ENCODE measurements around the gene PCBP4. TPM values are rescaled to one million over a fixed set of nuclear protein-coding genes. Genes with fewer than 3 reads are reported as not detected.
A peak's percentile ranks its signal among the peaks of the same experiment; 100 is the strongest.

The PCBP4 gene
- total and polyA plus RNA-seq, 2 experiments from 2014 or later: 40.4 to 71.2 TPM

- H2AFZ ChIP-seq: no peak overlapping the region
- H3K79me2 ChIP-seq (ENCODE audit: insufficient read depth): peaks cover 38% of the 10 kb centered on the region
- no peak overlapping the region for H3K4me2 ChIP-seq (ENCODE audit: unreplicated experiment)
- no peaks in the 10 kb centered on the region for H3K9me3 ChIP-seq (ENCODE audit: low read depth)
- in situ Hi-C loops (cut with MboI): no loop called here
- no peak overlapping the region for H3K27ac ChIP-seq
- H3K4me3 ChIP-seq: no peak overlapping the region
- H3K27me3 ChIP-seq (replicated peaks; ENCODE audit: insufficient read depth): no peaks in the 10 kb centered on the region
- TF ChIP-seq EZH2 (IDR thresholded peaks at IDR 0.05; ENCODE audit: insufficient read depth, poor library complexity, severe bottlenecking): no peak
- TF ChIP-seq EZH2phosphoT487 (IDR thresholded peaks at IDR 0.05; ENCODE audit: insufficient read depth, low read depth): no peak
- peaks cover 21% of the 10 kb centered on the region for H3F3A ChIP-seq (ENCODE audit: insufficient read depth)
- H3K4me1 ChIP-seq (ENCODE audit: insufficient read depth): peaks cover 19% of the 10 kb centered on the region
- H3K9ac ChIP-seq: no peak overlapping the region
- no peaks in the 10 kb centered on the region for H3K9me2 ChIP-seq (ENCODE audit: insufficient read depth)
- WGBS, 2 experiments (ENCODE audit: low coverage in 1 of 2, low lambda C conversion rate in 2 of 2, missing lambda C conversion rate in 2 of 2): 84 to 85% methylated on average over 9 of the region's 9 CpGs
- H3K36me3 ChIP-seq (ENCODE audit: low read depth): no peaks in the 10 kb centered on the region
- no peak for DNase-seq
- H4K20me1 ChIP-seq (ENCODE audit: insufficient read depth): no peaks in the 10 kb centered on the region
Measured at GRCh38 chr3:51977446-51978142, 10.3 kb upstream of the PCBP4 start.

GRCh38 chr3:51975852-51976549 is 8.7 kb upstream of the PCBP4 start:
- no peaks in the 10 kb centered on the region for H4K20me1 ChIP-seq (ENCODE audit: insufficient read depth)
- peak overlapping the region; percentile 96; the same call in 1 of the 2 replicates for H2AFZ ChIP-seq
- DNase-seq: peak; percentile 80
- H3K4me1 ChIP-seq (ENCODE audit: insufficient read depth): peaks cover 12% of the 10 kb centered on the region
- H3K36me3 ChIP-seq (ENCODE audit: low read depth): no peaks in the 10 kb centered on the region
- no peaks in the 10 kb centered on the region for H3K9me2 ChIP-seq (ENCODE audit: insufficient read depth)
- H3K79me2 ChIP-seq (ENCODE audit: insufficient read depth): peaks cover 31% of the 10 kb centered on the region
- H3F3A ChIP-seq (ENCODE audit: insufficient read depth): peaks cover 14% of the 10 kb centered on the region; the same call in 1 of the 2 replicates
- no peak overlapping the region for H3K27ac ChIP-seq
- no peak for TF ChIP-seq EZH2phosphoT487 (IDR thresholded peaks at IDR 0.05; ENCODE audit: insufficient read depth, low read depth)
- no peak for TF ChIP-seq EZH2 (IDR thresholded peaks at IDR 0.05; ENCODE audit: insufficient read depth, poor library complexity, severe bottlenecking)
- H3K9me3 ChIP-seq (ENCODE audit: low read depth): no peaks in the 10 kb centered on the region
- H3K27me3 ChIP-seq (replicated peaks; ENCODE audit: insufficient read depth): no peaks in the 10 kb centered on the region
- peak overlapping the region; percentile 98 for H3K4me2 ChIP-seq (ENCODE audit: unreplicated experiment)
- peak overlapping the region; percentile 92; the same call in 1 of the 2 replicates for H3K9ac ChIP-seq
- 23 to 25% methylated on average over 42 to 46 of the region's 46 CpGs for WGBS, 2 experiments (ENCODE audit: low coverage in 1 of 2, low lambda C conversion rate in 2 of 2, missing lambda C conversion rate in 2 of 2)
- in situ Hi-C loops (cut with MboI): no loop called here
- H3K4me3 ChIP-seq: peak overlapping the region; percentile 92; the same call in 1 of the 2 replicates

- peaks cover 15% of the 10 kb centered on the region for H3F3A ChIP-seq (ENCODE audit: insufficient read depth)
- H3K9me3 ChIP-seq (ENCODE audit: low read depth): no peaks in the 10 kb centered on the region
- no peaks in the 10 kb centered on the region for H4K20me1 ChIP-seq (ENCODE audit: insufficient read depth)
- H2AFZ ChIP-seq: peak within 1 kb of the TSS; percentile 96
- peaks cover 23% of the 10 kb centered on the region for H3K79me2 ChIP-seq (ENCODE audit: insufficient read depth)
- TF ChIP-seq EZH2 (IDR thresholded peaks at IDR 0.05; ENCODE audit: insufficient read depth, poor library complexity, severe bottlenecking) (no peak), EZH2phosphoT487 (IDR thresholded peaks at IDR 0.05; ENCODE audit: insufficient read depth, low read depth) (no peak)
- H3K9ac ChIP-seq: peak within 1 kb of the TSS; percentile 92
- H3K27ac ChIP-seq: peak within 1 kb of the TSS; percentile 75
- H3K36me3 ChIP-seq (ENCODE audit: low read depth): no peaks in the 10 kb centered on the region
- peak within 1 kb of the TSS; percentile 92 for H3K4me3 ChIP-seq
- in situ Hi-C loops (cut with MboI): no loop called here
- H3K4me2 ChIP-seq (ENCODE audit: unreplicated experiment): peak within 1 kb of the TSS; percentile 98
- WGBS, 2 experiments (ENCODE audit: low coverage in 1 of 2, low lambda C conversion rate in 2 of 2, missing lambda C conversion rate in 2 of 2): 1% methylated on average over 48 to 59 of the region's 63 CpGs
- H3K27me3 ChIP-seq (replicated peaks; ENCODE audit: insufficient read depth): no peaks in the 10 kb centered on the region
- H3K9me2 ChIP-seq (ENCODE audit: insufficient read depth): no peaks in the 10 kb centered on the region
- DNase-seq: peak; percentile 88
- H3K4me1 ChIP-seq (ENCODE audit: insufficient read depth): peaks cover 12% of the 10 kb centered on the region
Measured at GRCh38 chr3:51974963-51975851, 8.0 kb upstream of the PCBP4 start, which contains the start of gene ABHD14A. Gene ABHD14A, plus strand, starts transcription at chr3:51975064. Its CDS starts 72 bp downstream, at chr3:51975136.

Measured in GM23248 (cell line).